GM21381 (cell line): ENCODE data around the gene POLR2E.

Experiments used
- ATAC-seq: cut with Tn5 transposase; IDR thresholded peaks from one replicate; pipeline ENCODE4 v1.9.1; 2021; ENCODE audit warnings: mild to moderate bottlenecking, moderate library complexity; ENCODE audit not compliant: unreplicated experiment

The POLR2E gene

GRCh38 chr19:1082165-1082927 is 12.8 kb downstream of the POLR2E start:
- no peak for ATAC-seq

GRCh38 chr19:1081301-1082164 is 13.6 kb downstream of the POLR2E start:
- ATAC-seq = no peak

- no peak for ATAC-seq
Measured at GRCh38 chr19:1080360-1081161, 14.6 kb downstream of the POLR2E start.

- ATAC-seq = no peak
Measured at GRCh38 chr19:1079566-1080111, 15.5 kb downstream of the POLR2E start.

GRCh38 chr19:1076951-1077350 is 18.2 kb downstream of the POLR2E start:
- peak; percentile 47 for ATAC-seq

GRCh38 chr19:1076046-1076386 is 19.2 kb downstream of the POLR2E start:
- ATAC-seq = no peak

- peak; percentile 52 for ATAC-seq
Measured at GRCh38 chr19:1074544-1075283, 20.5 kb downstream of the POLR2E start.

GRCh38 chr19:1073956-1074517 is 21.1 kb downstream of the POLR2E start:
- no peak for ATAC-seq

- ATAC-seq = no peak
Measured at GRCh38 chr19:1073063-1073955, 21.9 kb downstream of the POLR2E start.

GRCh38 chr19:1072371-1073015 is 22.7 kb downstream of the POLR2E start:
- ATAC-seq = no peak

- ATAC-seq = no peak
Measured at GRCh38 chr19:1070931-1071791, 24.0 kb downstream of the POLR2E start.

GRCh38 chr19:1070576-1070930 is 24.6 kb downstream of the POLR2E start:
- ATAC-seq = no peak

- no peak for ATAC-seq
Measured at GRCh38 chr19:1069009-1069779, 26.0 kb downstream of the POLR2E start.

- no peak for ATAC-seq
Measured at GRCh38 chr19:1068009-1069001, 26.9 kb downstream of the POLR2E start.

- ATAC-seq = no peak
Measured at GRCh38 chr19:1067341-1067957, 27.7 kb downstream of the POLR2E start.
